ENCODE measurements around the gene C11orf97. TPM values are rescaled to one million over a fixed set of nuclear protein-coding genes. Genes with fewer than 3 reads are reported as not detected.
A peak's percentile ranks its signal among the peaks of the same experiment; 100 is the strongest.

The C11orf97 gene
- total RNA-seq, 1 experiment from 2014 or later, result not detected

GRCh38 chr11:94544646-94545263 lies 32.5 kb downstream of the C11orf97 start:
- H3K4me1 Mint-ChIP-seq (ENCODE audit: insufficient read depth, unreplicated experiment), result peaks cover 5% of the 10 kb centered on the region
- CTCF ChIA-PET, result interaction anchor here (1.4 kb wide), 2 partner anchors 18 to 25 kb away, joined by 4 read pairs; no protein-coding TSS in a partner anchor
- H3K4me3 Mint-ChIP-seq (ENCODE audit: unreplicated experiment), result peak overlapping the region; percentile 66
- DNase-seq (ENCODE audit: unreplicated experiment), result no peak
- no peaks in the 10 kb centered on the region for H3K27me3 Mint-ChIP-seq (ENCODE audit: insufficient read depth, unreplicated experiment)
- no TSS peak for BruUV-seq (replicated peaks)
- intact Hi-C loops (cut with micrococcal nuclease), result no loop called here
- H3K27ac Mint-ChIP-seq (ENCODE audit: low read depth, unreplicated experiment), result no peak overlapping the region
- H3K36me3 Mint-ChIP-seq (ENCODE audit: insufficient read depth, unreplicated experiment), result peaks cover 7% of the 10 kb centered on the region
- POLR2A ChIA-PET, result interaction anchor here (0.7 to 1.0 kb wide), 2 partner anchors 9 to 669 kb away, joined by 3 to 4 read pairs; no protein-coding TSS in a partner anchor
- H3K9me3 Mint-ChIP-seq (ENCODE audit: unreplicated experiment), result no peaks in the 10 kb centered on the region
- no peak for TF ChIP-seq CTCF (IDR thresholded peaks at IDR 0.05; ENCODE audit: unreplicated experiment)

GRCh38 chr11:94545264-94546161 lies 33.3 kb downstream of the C11orf97 start:
- CTCF ChIA-PET, result interaction anchor here (0.5 to 1.4 kb wide), 5 partner anchors 10 to 282 kb away, joined by 3 to 4 read pairs (median 3); no protein-coding TSS in a partner anchor
- DNase-seq (ENCODE audit: unreplicated experiment), result no peak
- peaks cover 7% of the 10 kb centered on the region for H3K36me3 Mint-ChIP-seq (ENCODE audit: insufficient read depth, unreplicated experiment)
- no peak for TF ChIP-seq CTCF (IDR thresholded peaks at IDR 0.05; ENCODE audit: unreplicated experiment)
- H3K9me3 Mint-ChIP-seq (ENCODE audit: unreplicated experiment), result no peaks in the 10 kb centered on the region
- no TSS peak for BruUV-seq (replicated peaks)
- H3K27ac Mint-ChIP-seq (ENCODE audit: low read depth, unreplicated experiment), result no peak overlapping the region
- H3K4me3 Mint-ChIP-seq (ENCODE audit: unreplicated experiment), result peak overlapping the region; percentile 47
- H3K27me3 Mint-ChIP-seq (ENCODE audit: insufficient read depth, unreplicated experiment), result no peaks in the 10 kb centered on the region
- peaks cover 5% of the 10 kb centered on the region for H3K4me1 Mint-ChIP-seq (ENCODE audit: insufficient read depth, unreplicated experiment)
- POLR2A ChIA-PET, result no interaction called here
- intact Hi-C loops (cut with micrococcal nuclease), result no loop called here

GRCh38 chr11:94546162-94546470 lies 33.9 kb downstream of the C11orf97 start:
- DNase-seq (ENCODE audit: unreplicated experiment), result no peak
- no peaks in the 10 kb centered on the region for H3K9me3 Mint-ChIP-seq (ENCODE audit: unreplicated experiment)
- ChIA-PET POLR2A (interaction anchor here (0.6 kb wide), 1 partner anchor 19 kb away, joined by 3 read pairs; no protein-coding TSS in a partner anchor), CTCF (interaction anchor here (0.5 to 1.4 kb wide), 5 partner anchors 10 to 282 kb away, joined by 3 to 4 read pairs (median 3); no protein-coding TSS in a partner anchor)
- peaks cover 5% of the 10 kb centered on the region for H3K4me1 Mint-ChIP-seq (ENCODE audit: insufficient read depth, unreplicated experiment)
- H3K27me3 Mint-ChIP-seq (ENCODE audit: insufficient read depth, unreplicated experiment), result no peaks in the 10 kb centered on the region
- H3K36me3 Mint-ChIP-seq (ENCODE audit: insufficient read depth, unreplicated experiment), result peaks cover 7% of the 10 kb centered on the region
- TF ChIP-seq CTCF (IDR thresholded peaks at IDR 0.05; ENCODE audit: unreplicated experiment), result no peak
- peak overlapping the region; percentile 47 for H3K4me3 Mint-ChIP-seq (ENCODE audit: unreplicated experiment)
- H3K27ac Mint-ChIP-seq (ENCODE audit: low read depth, unreplicated experiment), result no peak overlapping the region
- intact Hi-C loops (cut with micrococcal nuclease), result no loop called here
- BruUV-seq (replicated peaks), result no TSS peak

GRCh38 chr11:94546886-94547285 lies 34.6 kb downstream of the C11orf97 start:
- intact Hi-C loops (cut with micrococcal nuclease), result no loop called here
- H3K9me3 Mint-ChIP-seq (ENCODE audit: unreplicated experiment), result no peaks in the 10 kb centered on the region
- ChIA-PET POLR2A (interaction anchor here (0.6 kb wide), 1 partner anchor 19 kb away, joined by 3 read pairs; no protein-coding TSS in a partner anchor), CTCF (interaction anchor here (2.2 kb wide), 1 partner anchor 27 kb away, joined by 10 read pairs; no protein-coding TSS in a partner anchor)
- peaks cover 7% of the 10 kb centered on the region for H3K36me3 Mint-ChIP-seq (ENCODE audit: insufficient read depth, unreplicated experiment)
- TF ChIP-seq CTCF (IDR thresholded peaks at IDR 0.05; ENCODE audit: unreplicated experiment), result no peak
- no peak overlapping the region for H3K27ac Mint-ChIP-seq (ENCODE audit: low read depth, unreplicated experiment)
- H3K27me3 Mint-ChIP-seq (ENCODE audit: insufficient read depth, unreplicated experiment), result no peaks in the 10 kb centered on the region
- BruUV-seq (replicated peaks), result no TSS peak
- peaks cover 5% of the 10 kb centered on the region for H3K4me1 Mint-ChIP-seq (ENCODE audit: insufficient read depth, unreplicated experiment)
- no peak overlapping the region for H3K4me3 Mint-ChIP-seq (ENCODE audit: unreplicated experiment)
- no peak for DNase-seq (ENCODE audit: unreplicated experiment)
